ENCODE results near the gene HOXD10. TPM values are rescaled to one million over a fixed set of nuclear protein-coding genes. Genes with fewer than 3 reads are reported as not detected.

The HOXD10 gene
- total RNA-seq, 2 donors from 2014 or later, result not detected

- ATAC-seq (replicated peaks in 1 of 2) (no peak), DNase-seq (no peak)
- H3K9me3 Mint-ChIP-seq, result peaks cover 0 to 2% of the 10 kb centered on the region in 2 donors
- H3K27ac Mint-ChIP-seq, result no peak overlapping the region
- peaks cover 4% of the 10 kb centered on the region in 2 donors for H3K36me3 Mint-ChIP-seq (ENCODE audit: insufficient read depth in 2 of 2)
- peaks cover 82% of the 10 kb centered on the region for H3K27me3 Mint-ChIP-seq (ENCODE audit: low read depth)
- H3K4me3 Mint-ChIP-seq, result peak overlapping the region in 1 of 2 donors; percentile 32
- peaks cover 11% of the 10 kb centered on the region for H3K4me1 Mint-ChIP-seq (ENCODE audit: low read depth)
These were observed 4.8 kb downstream of the HOXD10 start for GRCh38 chr2:176121190-176122051.

GRCh38 chr2:176122052-176122682 lies 5.6 kb downstream of the HOXD10 start:
- Mint-ChIP-seq H3K4me1 (ENCODE audit: low read depth) (peaks cover 14% of the 10 kb centered on the region), H3K27ac (no peak overlapping the region), H3K36me3 (ENCODE audit: insufficient read depth in 2 of 2) (peaks cover 4% of the 10 kb centered on the region in 2 donors), H3K27me3 (ENCODE audit: low read depth) (peaks cover 82% of the 10 kb centered on the region), H3K9me3 (peaks cover 0 to 2% of the 10 kb centered on the region in 2 donors), H3K4me3 (peak overlapping the region; percentile 69 to 74)
- peak; percentile 17 to 44 for ATAC-seq (replicated peaks in 1 of 2)
- DNase-seq, result no peak

- no peak within 1 kb of the TSS for H3K27ac Mint-ChIP-seq
- H3K27me3 Mint-ChIP-seq (ENCODE audit: low read depth), result peaks cover 82% of the 10 kb centered on the region
- peaks cover 0 to 2% of the 10 kb centered on the region in 2 donors for H3K9me3 Mint-ChIP-seq
- H3K4me1 Mint-ChIP-seq (ENCODE audit: low read depth), result peaks cover 21% of the 10 kb centered on the region
- peaks cover 4% of the 10 kb centered on the region in 2 donors for H3K36me3 Mint-ChIP-seq (ENCODE audit: insufficient read depth in 2 of 2)
- DNase-seq (peak in 1 of 2 donors; percentile 38), ATAC-seq (replicated peaks in 1 of 2) (peak; percentile 45 to 64)
- peak within 1 kb of the TSS; percentile 69 to 74 for H3K4me3 Mint-ChIP-seq
These were observed 6.3 kb downstream of the HOXD10 start, which contains the start of gene HOXD9 for GRCh38 chr2:176122683-176123410. HOXD9 (plus strand) TSS chr2:176122719; CDS start chr2:176122769, 50 bp downstream.

- no peak for DNase-seq
- ATAC-seq (replicated peaks in 1 of 2), result no peak
- Mint-ChIP-seq H3K27me3 (ENCODE audit: low read depth) (peaks cover 82% of the 10 kb centered on the region), H3K27ac (no peak overlapping the region), H3K4me1 (ENCODE audit: low read depth) (peaks cover 23% of the 10 kb centered on the region), H3K4me3 (peak overlapping the region; percentile 15 to 50), H3K36me3 (ENCODE audit: insufficient read depth in 2 of 2) (peaks cover 1 to 4% of the 10 kb centered on the region in 2 donors), H3K9me3 (peaks cover 0 to 2% of the 10 kb centered on the region in 2 donors)
These were observed 7.0 kb downstream of the HOXD10 start for GRCh38 chr2:176123411-176124109.

GRCh38 chr2:176124110-176124946 lies 7.8 kb downstream of the HOXD10 start:
- H3K36me3 Mint-ChIP-seq (ENCODE audit: insufficient read depth in 2 of 2), result peaks cover 0 to 2% of the 10 kb centered on the region in 2 donors
- no peaks in the 10 kb centered on the region for H3K9me3 Mint-ChIP-seq
- H3K27ac Mint-ChIP-seq, result no peak overlapping the region

GRCh38 chr2:176124947-176125771 lies 8.6 kb downstream of the HOXD10 start:
- no peak for DNase-seq
- H3K27me3 Mint-ChIP-seq (ENCODE audit: low read depth), result peaks cover 73% of the 10 kb centered on the region
- no peak for ATAC-seq (replicated peaks in 1 of 2)
- H3K36me3 Mint-ChIP-seq (ENCODE audit: insufficient read depth in 2 of 2), result peaks cover 0 to 2% of the 10 kb centered on the region in 2 donors
- no peak overlapping the region for H3K4me3 Mint-ChIP-seq
- peaks cover 27% of the 10 kb centered on the region for H3K4me1 Mint-ChIP-seq (ENCODE audit: low read depth)
- no peaks in the 10 kb centered on the region for H3K9me3 Mint-ChIP-seq
- no peak overlapping the region for H3K27ac Mint-ChIP-seq

More at GRCh38 chr2:176124110-176124946, 7.8 kb downstream of the HOXD10 start:
- DNase-seq (no peak), ATAC-seq (replicated peaks in 1 of 2) (no peak)
- peaks cover 26% of the 10 kb centered on the region for H3K4me1 Mint-ChIP-seq (ENCODE audit: low read depth)
- H3K27me3 Mint-ChIP-seq (ENCODE audit: low read depth), result peaks cover 81% of the 10 kb centered on the region
- peak overlapping the region; percentile 10 to 50 for H3K4me3 Mint-ChIP-seq

GRCh38 chr2:176125772-176126054 lies 9.1 kb downstream of the HOXD10 start:
- H3K4me1 Mint-ChIP-seq (ENCODE audit: low read depth), result peaks cover 29% of the 10 kb centered on the region
- no peak overlapping the region for H3K4me3 Mint-ChIP-seq
- DNase-seq, result no peak
- H3K9me3 Mint-ChIP-seq, result no peaks in the 10 kb centered on the region
- H3K27ac Mint-ChIP-seq, result no peak overlapping the region
- peaks cover 68% of the 10 kb centered on the region for H3K27me3 Mint-ChIP-seq (ENCODE audit: low read depth)
- no peak for ATAC-seq (replicated peaks in 1 of 2)
- peaks cover 0 to 2% of the 10 kb centered on the region in 2 donors for H3K36me3 Mint-ChIP-seq (ENCODE audit: insufficient read depth in 2 of 2)

- ATAC-seq (replicated peaks in 1 of 2) (no peak), DNase-seq (peak; percentile 61 to 67)
- Mint-ChIP-seq H3K36me3 (ENCODE audit: insufficient read depth in 2 of 2) (peaks cover 0 to 2% of the 10 kb centered on the region in 2 donors), H3K4me1 (ENCODE audit: low read depth) (peaks cover 42% of the 10 kb centered on the region), H3K9me3 (no peaks in the 10 kb centered on the region), H3K27ac (peak overlapping the region; percentile 63), H3K27me3 (ENCODE audit: low read depth) (peaks cover 75% of the 10 kb centered on the region), H3K4me3 (no peak overlapping the region)
These were observed 10.6 kb downstream of the HOXD10 start for GRCh38 chr2:176126929-176127773.

GRCh38 chr2:176127774-176128072 lies 11.1 kb downstream of the HOXD10 start:
- DNase-seq (no peak), ATAC-seq (replicated peaks in 1 of 2) (no peak)
- Mint-ChIP-seq H3K27ac (peak overlapping the region; percentile 74), H3K27me3 (ENCODE audit: low read depth) (peaks cover 81% of the 10 kb centered on the region), H3K4me3 (no peak overlapping the region), H3K4me1 (ENCODE audit: low read depth) (peaks cover 46% of the 10 kb centered on the region), H3K36me3 (ENCODE audit: insufficient read depth in 2 of 2) (peaks cover 0 to 5% of the 10 kb centered on the region in 2 donors), H3K9me3 (no peaks in the 10 kb centered on the region)

GRCh38 chr2:176128172-176128981 lies 11.8 kb downstream of the HOXD10 start:
- ATAC-seq (replicated peaks in 1 of 2), result no peak
- H3K27ac Mint-ChIP-seq, result peak overlapping the region; percentile 74
- DNase-seq, result no peak
- peak overlapping the region; percentile 44 to 65 for H3K4me3 Mint-ChIP-seq
- H3K27me3 Mint-ChIP-seq (ENCODE audit: low read depth), result peaks cover 86% of the 10 kb centered on the region
- peaks cover 46% of the 10 kb centered on the region for H3K4me1 Mint-ChIP-seq (ENCODE audit: low read depth)
- H3K9me3 Mint-ChIP-seq, result no peaks in the 10 kb centered on the region
- peaks cover 0 to 5% of the 10 kb centered on the region in 2 donors for H3K36me3 Mint-ChIP-seq (ENCODE audit: insufficient read depth in 2 of 2)

All from activated T-cell treated with anti-CD3 and anti-CD28 coated beads, Interleukin-2, amount 50 U/mL, for 72 hours (primary cell).